HepG2 (cell line): ENCODE data around the gene RHBDF2. TPM values are rescaled to one million over a fixed set of nuclear protein-coding genes. Genes with fewer than 3 reads are reported as not detected.

Experiments
- AGO2 ChIP-seq: fragments of 200-400 bp; formaldehyde crosslinking; optimal IDR thresholded peaks from 2 replicates; pipeline ENCODE3; 2017; ENCODE audit warnings: mild to moderate bottlenecking, low read depth, low read length, moderate library complexity
- BCLAF1 ChIP-seq: fragments of 450-650 bp; IDR thresholded peaks from 2 replicates; pipeline ENCODE4 v1.6.1; 2017; ENCODE audit warnings: mild to moderate bottlenecking
- EEA1 ChIP-seq: sonication (generic); formaldehyde crosslinking; IDR thresholded peaks from 2 replicates; pipeline ENCODE4 v1.5.1; 2020; ENCODE audit warnings: mild to moderate bottlenecking, missing genetic modification reagents, borderline replicate concordance
- IKZF4 ChIP-seq: sonication (generic); formaldehyde crosslinking; IDR thresholded peaks from 2 replicates; pipeline ENCODE4 v1.5.1; 2020; ENCODE audit warnings: borderline replicate concordance, mild to moderate bottlenecking, low read depth, missing genetic modification reagents; ENCODE audit errors: not compliant biosample characterization
- NKX3-1 ChIP-seq: sonication (generic); formaldehyde crosslinking; IDR thresholded peaks from 2 replicates; pipeline ENCODE4 v1.5.0; 2020; ENCODE audit warnings: missing genetic modification reagents
- PAF1 ChIP-seq: IDR thresholded peaks from 2 replicates; pipeline ENCODE4 v1.6.1; 2016; ENCODE audit warnings: missing genetic modification reagents, missing compliant biosample characterization
- PHF5A ChIP-seq: IDR thresholded peaks from one replicate; pipeline ENCODE4 v1.6.1; 2018; ENCODE audit warnings: low read depth, missing genetic modification reagents; ENCODE audit not compliant: unreplicated experiment
- RXRA ChIP-seq: sonication (generic); formaldehyde crosslinking; IDR thresholded peaks from 2 replicates; pipeline ENCODE4 v1.5.1; 2020; ENCODE audit warnings: missing genetic modification reagents
- ZBTB1 ChIP-seq: sonication (generic); formaldehyde crosslinking; IDR thresholded peaks from 2 replicates; pipeline ENCODE4 v1.4.0; 2020; ENCODE audit warnings: missing genetic modification reagents, borderline replicate concordance
- ZBTB38 ChIP-seq: sonication (generic); formaldehyde crosslinking; IDR thresholded peaks from 2 replicates; pipeline ENCODE4 v1.5.1; 2020; ENCODE audit warnings: mild to moderate bottlenecking, missing genetic modification reagents
- ZNF10 ChIP-seq: sonication (generic); formaldehyde crosslinking; IDR thresholded peaks from 2 replicates; pipeline ENCODE4 v1.4.0; 2020; ENCODE audit warnings: mild to moderate bottlenecking, low read depth, missing genetic modification reagents, borderline replicate concordance
- ZNF329 ChIP-seq: sonication (generic); formaldehyde crosslinking; IDR thresholded peaks from 2 replicates; pipeline ENCODE4 v1.9.0; 2021; ENCODE audit warnings: low read depth, mild to moderate bottlenecking, missing genetic modification reagents
- ZNF607 ChIP-seq: sonication (generic); formaldehyde crosslinking; IDR thresholded peaks from 2 replicates; pipeline ENCODE4 v1.5.1; 2020; ENCODE audit warnings: missing genetic modification reagents, mild to moderate bottlenecking, borderline replicate concordance
- ZNF7 ChIP-seq: IDR thresholded peaks from 2 replicates; pipeline ENCODE4 v1.6.1; 2016; ENCODE audit warnings: missing biosample characterization, missing genetic modification reagents
- ZNF740 ChIP-seq: sonication (generic); formaldehyde crosslinking; IDR thresholded peaks from 2 replicates; pipeline ENCODE4 v1.4.0; 2020; ENCODE audit warnings: missing genetic modification reagents
- ZNF773 ChIP-seq: sonication (generic); formaldehyde crosslinking; IDR thresholded peaks from 2 replicates; pipeline ENCODE4 v1.4.0; 2020; ENCODE audit warnings: missing genetic modification reagents, borderline replicate concordance
- polyA plus RNA-seq, 8 experiments: library from polyadenylated mRNA; depleted of rRNA in 3 of 8; stranded (reverse) in 7 of 8; unstranded in 1 of 8; fragments of >200 nt; fragmentation: Illumina TruSeq in 4 of 8; extraction: Trizol in 4 of 8; gene quantifications; 2 replicates each; pipeline versions ENCODE4 v1.2.1 to v1.2.3, GENCODE V29; 2011 to 2016; ENCODE audit warnings: low read depth in 4 of 8, missing spikeins in 1 of 8, mixed read lengths in 1 of 8; ENCODE audit not compliant: insufficient read depth in 1 of 8
- total RNA-seq, 5 experiments: library from RNA; depleted of rRNA; stranded (reverse); fragments of >200 nt; fragmentation: Illumina TruSeq; extraction: Trizol; gene quantifications; 2 replicates each; pipeline ENCODE4 v1.2.3, GENCODE V29; 2016; ENCODE audit warnings: low read depth in 1 of 5
- TF ChIP-seq, protein P1 (sequence below): sonication (generic); formaldehyde crosslinking; IDR thresholded peaks from 2 replicates; pipeline ENCODE4 v1.8.0; 2022; ENCODE audit warnings: missing genetic modification reagents, mild to moderate bottlenecking, inconsistent platforms, borderline replicate concordance
- TF ChIP-seq, protein P2 (sequence below): sonication (generic); formaldehyde crosslinking; IDR thresholded peaks from 2 replicates; pipeline ENCODE4 v1.4.0; 2020; ENCODE audit warnings: mild to moderate bottlenecking, missing genetic modification reagents
- TF ChIP-seq, protein P3 (sequence below): sonication (generic); formaldehyde crosslinking; IDR thresholded peaks from 2 replicates; pipeline ENCODE4 v1.4.0; 2020; ENCODE audit warnings: missing genetic modification reagents, borderline replicate concordance

The RHBDF2 gene
- total and polyA plus RNA-seq, 2 of the 13 experiments (the other 11 are each of a cell fraction or from before 2014, with no cell fraction given) = 7.8 to 24.2 TPM

- TF ChIP-seq ZNF740 (CRISPR knock-in tag) = no peak
- TF ChIP-seq, protein P1, sequence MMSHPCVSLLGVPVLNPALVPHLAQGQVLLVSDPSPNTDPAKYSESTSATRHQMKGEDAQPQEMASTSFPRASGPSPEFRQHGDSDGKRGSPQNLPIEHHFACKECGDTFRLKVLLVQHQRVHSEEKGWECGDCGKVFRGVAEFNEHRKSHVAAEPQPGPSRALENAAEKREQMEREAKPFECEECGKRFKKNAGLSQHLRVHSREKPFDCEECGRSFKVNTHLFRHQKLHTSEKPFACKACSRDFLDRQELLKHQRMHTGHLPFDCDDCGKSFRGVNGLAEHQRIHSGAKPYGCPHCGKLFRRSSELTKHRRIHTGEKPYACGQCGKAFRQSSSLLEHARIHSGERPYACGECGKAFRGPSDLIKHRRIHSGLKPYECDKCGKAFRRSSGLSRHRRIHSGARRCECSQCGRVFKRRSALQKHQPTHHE (CRISPR knock-in tag) = no peak
- no peak for TF ChIP-seq ZNF329 (CRISPR knock-in tag)
- TF ChIP-seq ZNF10 (CRISPR knock-in tag) = no peak
- no peak for TF ChIP-seq ZNF7 (CRISPR knock-in tag)
- TF ChIP-seq RXRA (CRISPR knock-in tag) = no peak
- TF ChIP-seq, protein P2, sequence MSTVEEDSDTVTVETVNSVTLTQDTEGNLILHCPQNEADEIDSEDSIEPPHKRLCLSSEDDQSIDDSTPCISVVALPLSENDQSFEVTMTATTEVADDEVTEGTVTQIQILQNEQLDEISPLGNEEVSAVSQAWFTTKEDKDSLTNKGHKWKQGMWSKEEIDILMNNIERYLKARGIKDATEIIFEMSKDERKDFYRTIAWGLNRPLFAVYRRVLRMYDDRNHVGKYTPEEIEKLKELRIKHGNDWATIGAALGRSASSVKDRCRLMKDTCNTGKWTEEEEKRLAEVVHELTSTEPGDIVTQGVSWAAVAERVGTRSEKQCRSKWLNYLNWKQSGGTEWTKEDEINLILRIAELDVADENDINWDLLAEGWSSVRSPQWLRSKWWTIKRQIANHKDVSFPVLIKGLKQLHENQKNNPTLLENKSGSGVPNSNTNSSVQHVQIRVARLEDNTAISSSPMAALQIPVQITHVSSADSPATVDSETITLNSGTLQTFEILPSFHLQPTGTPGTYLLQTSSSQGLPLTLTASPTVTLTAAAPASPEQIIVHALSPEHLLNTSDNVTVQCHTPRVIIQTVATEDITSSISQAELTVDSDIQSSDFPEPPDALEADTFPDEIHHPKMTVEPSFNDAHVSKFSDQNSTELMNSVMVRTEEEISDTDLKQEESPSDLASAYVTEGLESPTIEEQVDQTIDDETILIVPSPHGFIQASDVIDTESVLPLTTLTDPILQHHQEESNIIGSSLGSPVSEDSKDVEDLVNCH (CRISPR knock-in tag) = no peak
- TF ChIP-seq ZNF773 (CRISPR knock-in tag) = no peak
- TF ChIP-seq EEA1 = no peak
- no peak for TF ChIP-seq ZNF607 (CRISPR knock-in tag)
- TF ChIP-seq ZBTB38 (CRISPR knock-in tag) = no peak; the same call in 1 of the 2 replicates
- TF ChIP-seq ZBTB1 (CRISPR knock-in tag) = no peak
- TF ChIP-seq AGO2 = no peak
- TF ChIP-seq PAF1 (CRISPR knock-in tag) = no peak
- no peak for TF ChIP-seq PHF5A (CRISPR knock-in tag)
- no peak for TF ChIP-seq NKX3-1 (CRISPR knock-in tag)
- TF ChIP-seq BCLAF1 = no peak
- TF ChIP-seq, protein P3, sequence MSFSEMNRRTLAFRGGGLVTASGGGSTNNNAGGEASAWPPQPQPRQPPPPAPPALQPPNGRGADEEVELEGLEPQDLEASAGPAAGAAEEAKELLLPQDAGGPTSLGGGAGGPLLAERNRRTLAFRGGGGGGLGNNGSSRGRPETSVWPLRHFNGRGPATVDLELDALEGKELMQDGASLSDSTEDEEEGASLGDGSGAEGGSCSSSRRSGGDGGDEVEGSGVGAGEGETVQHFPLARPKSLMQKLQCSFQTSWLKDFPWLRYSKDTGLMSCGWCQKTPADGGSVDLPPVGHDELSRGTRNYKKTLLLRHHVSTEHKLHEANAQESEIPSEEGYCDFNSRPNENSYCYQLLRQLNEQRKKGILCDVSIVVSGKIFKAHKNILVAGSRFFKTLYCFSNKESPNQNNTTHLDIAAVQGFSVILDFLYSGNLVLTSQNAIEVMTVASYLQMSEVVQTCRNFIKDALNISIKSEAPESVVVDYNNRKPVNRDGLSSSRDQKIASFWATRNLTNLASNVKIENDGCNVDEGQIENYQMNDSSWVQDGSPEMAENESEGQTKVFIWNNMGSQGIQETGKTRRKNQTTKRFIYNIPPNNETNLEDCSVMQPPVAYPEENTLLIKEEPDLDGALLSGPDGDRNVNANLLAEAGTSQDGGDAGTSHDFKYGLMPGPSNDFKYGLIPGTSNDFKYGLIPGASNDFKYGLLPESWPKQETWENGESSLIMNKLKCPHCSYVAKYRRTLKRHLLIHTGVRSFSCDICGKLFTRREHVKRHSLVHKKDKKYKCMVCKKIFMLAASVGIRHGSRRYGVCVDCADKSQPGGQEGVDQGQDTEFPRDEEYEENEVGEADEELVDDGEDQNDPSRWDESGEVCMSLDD (CRISPR knock-in tag) = no peak
- TF ChIP-seq IKZF4 (CRISPR knock-in tag) = no peak
Measured at GRCh38 chr17:76458580-76459490, 42.4 kb downstream of the RHBDF2 start (continued).
